CD4-positive, alpha-beta memory T cell (primary cell): Measurements from ENCODE around the gene CBARP. TPM values are rescaled to one million over a fixed set of nuclear protein-coding genes. Genes with fewer than 3 reads are reported as not detected.

Experiments
- CTCF ChIA-PET: fragments of 350-600 bp; sonication (Branson Sonifier 250); formaldehyde crosslinking; loops from one replicate; lab custom pipeline; 2021; ENCODE audit warnings: inconsistent platforms; ENCODE audit not compliant: partially characterized antibody; lab: Charles Lee
- POLR2A ChIA-PET: fragments of 350-600 bp; sonication (Branson Sonifier 250); formaldehyde crosslinking; loops from one replicate; lab custom pipeline; 2021; ENCODE audit not compliant: partially characterized antibody; lab: Charles Lee
- DNase-seq, 5 donors: peaks; one replicate each; pipeline versions ENCODE4 v3.0.0 to v3.0.0-alpha.2; 2020 to 2022; ENCODE audit warnings: mixed read lengths in 1 of 5
- H3K27ac ChIP-seq: one replicate; pipeline ENCODE4 v1.7.0; 2013; ENCODE audit warnings: low read depth, low read length
- H3K27me3 ChIP-seq: 2 replicates; pipeline ENCODE4 v1.7.0; 2013; ENCODE audit warnings: mild to moderate bottlenecking, low read length, moderate library complexity; ENCODE audit not compliant: insufficient read depth
- H3K36me3 ChIP-seq: 2 replicates; pipeline ENCODE4 v1.7.0; 2013; ENCODE audit warnings: mild to moderate bottlenecking, low read length, moderate library complexity; ENCODE audit not compliant: insufficient read depth
- H3K4me1 ChIP-seq: 2 replicates; pipeline ENCODE4 v1.7.0; 2013; ENCODE audit warnings: mild to moderate bottlenecking, low read length, moderate library complexity; ENCODE audit not compliant: insufficient read depth
- H3K4me3 ChIP-seq, 2 donors: one replicate each; pipeline ENCODE4 v1.7.0; 2013; ENCODE audit warnings: low read length in 2 of 2, mild to moderate bottlenecking in 1 of 2
- H3K9me3 ChIP-seq, 2 donors: one replicate each; pipeline ENCODE4 v1.7.0; 2013; ENCODE audit warnings: low read length in 2 of 2, control low read depth in 1 of 2; ENCODE audit not compliant: control insufficient read depth in 1 of 2
- H3K27ac Mint-ChIP-seq, 7 donors: one replicate each; pipeline ENCODE4 v1.8.0; 2020 to 2021; ENCODE audit warnings: mixed read lengths in 7 of 7, mild to moderate bottlenecking in 6 of 7, inconsistent platforms in 3 of 7, moderate library complexity in 3 of 7
- H3K27me3 Mint-ChIP-seq, 2 donors: one replicate each; pipeline ENCODE4 v1.8.0; 2020 to 2021; ENCODE audit warnings: mixed read lengths in 2 of 2
- H3K36me3 Mint-ChIP-seq, 2 donors: one replicate each; pipeline ENCODE4 v1.8.0; 2020 to 2021; ENCODE audit warnings: mixed read lengths in 2 of 2, inconsistent platforms in 1 of 2, mild to moderate bottlenecking in 1 of 2
- H3K4me1 Mint-ChIP-seq, 4 donors: one replicate each; pipeline ENCODE4 v1.8.0; 2020 to 2021; ENCODE audit warnings: mixed read lengths in 4 of 4, mild to moderate bottlenecking in 1 of 4
- H3K4me3 Mint-ChIP-seq, 8 donors: one replicate each; pipeline ENCODE4 v1.8.0; 2020 to 2021; ENCODE audit warnings: mixed read lengths in 8 of 8, mild to moderate bottlenecking in 7 of 8, moderate library complexity in 6 of 8, inconsistent platforms in 3 of 8
- H3K9me3 Mint-ChIP-seq, 8 donors: one replicate each; pipeline ENCODE4 v1.8.0; 2020 to 2021; ENCODE audit warnings: mixed read lengths in 8 of 8, mild to moderate bottlenecking in 5 of 8, inconsistent platforms in 3 of 8, moderate library complexity in 1 of 8
- intact Hi-C: fragments of 100-400 bp; cut with micrococcal nuclease; formaldehyde crosslinking; loops from one replicate; pipeline ENCODE4 v1.15.1; 2023
- polyA plus RNA-seq, 2 donors: library from polyadenylated mRNA; unstranded; fragments of 300-500 nt; fragmentation: Illumina TruSeq; gene quantifications; one replicate each; pipeline ENCODE4 v1.2.3, GENCODE V29; 2021
- total RNA-seq, 2 experiments: library from RNA; stranded (reverse); gene quantifications; one replicate each; pipeline ENCODE4 v1.2.3, GENCODE V29; 2021

CBARP gene
- total and polyA plus RNA-seq, 4 experiments from 2014 or later, result not detected

GRCh38 chr19:1231729-1232637, 5.8 kb downstream of the CBARP start:
- Mint-ChIP-seq H3K27ac (peak overlapping the region in 4 of 7 donors; percentile 13 to 44 (median 32)), H3K27me3 (no peaks in the 10 kb centered on the region), H3K4me1 (peaks cover 0 to 4% (median 0%) of the 10 kb centered on the region in 4 donors), H3K36me3 (no peaks in the 10 kb centered on the region), H3K4me3 (no peak overlapping the region), H3K9me3 (peaks cover 0 to 1% (median 0%) of the 10 kb centered on the region in 8 donors)
- H3K9me3 ChIP-seq, result no peaks in the 10 kb centered on the region
- intact Hi-C loops, result no loop called here
- H3K27me3 ChIP-seq, result no peaks in the 10 kb centered on the region
- H3K4me3 ChIP-seq, result no peak overlapping the region
- H3K4me1 ChIP-seq, result no peaks in the 10 kb centered on the region
- no peaks in the 10 kb centered on the region for H3K36me3 ChIP-seq
- no peak for DNase-seq
- POLR2A ChIA-PET, result interaction anchor here (1.0 kb wide), 1 partner anchor 18 kb away, joined by 3 read pairs; no protein-coding TSS in a partner anchor
- CTCF ChIA-PET, result no interaction called here
- H3K27ac ChIP-seq, result no peak overlapping the region

- H3K27me3 Mint-ChIP-seq, result no peaks in the 10 kb centered on the region
- intact Hi-C loops, result no loop called here
- no peaks in the 10 kb centered on the region for H3K36me3 Mint-ChIP-seq
Measured at GRCh38 chr19:1230783-1231489, 6.9 kb downstream of the CBARP start.

GRCh38 chr19:1229924-1230782, 7.7 kb downstream of the CBARP start:
- no peaks in the 10 kb centered on the region for H3K27me3 Mint-ChIP-seq
- no peaks in the 10 kb centered on the region for H3K4me1 ChIP-seq
- H3K4me3 ChIP-seq, result no peak overlapping the region
- CTCF ChIA-PET, result no interaction called here
- no peak overlapping the region for H3K27ac Mint-ChIP-seq
- H3K9me3 Mint-ChIP-seq, result no peaks in the 10 kb centered on the region
- no peak overlapping the region for H3K4me3 Mint-ChIP-seq
- H3K9me3 ChIP-seq, result no peaks in the 10 kb centered on the region
- no peaks in the 10 kb centered on the region for H3K27me3 ChIP-seq
- peaks cover 0 to 4% (median 0%) of the 10 kb centered on the region in 4 donors for H3K4me1 Mint-ChIP-seq
- no peak for DNase-seq
- POLR2A ChIA-PET, result interaction anchor here (0.9 kb wide), 1 partner anchor 12 kb away, joined by 3 read pairs; the partner anchor contains the start of gene ATP5F1D
- H3K36me3 Mint-ChIP-seq, result peaks cover 0 to 2% of the 10 kb centered on the region in 2 donors
- H3K36me3 ChIP-seq, result no peaks in the 10 kb centered on the region
- no peak overlapping the region for H3K27ac ChIP-seq
- intact Hi-C loops, result no loop called here

More at GRCh38 chr19:1230783-1231489, 6.9 kb downstream of the CBARP start:
- H3K9me3 ChIP-seq, result no peaks in the 10 kb centered on the region
- no peak for DNase-seq
- H3K4me3 Mint-ChIP-seq, result no peak overlapping the region
- ChIA-PET CTCF (no interaction called here), POLR2A (no interaction called here)
- no peaks in the 10 kb centered on the region for H3K36me3 ChIP-seq
- H3K4me3 ChIP-seq, result no peak overlapping the region
- H3K27ac Mint-ChIP-seq, result no peak overlapping the region
- peaks cover 0 to 4% (median 0%) of the 10 kb centered on the region in 4 donors for H3K4me1 Mint-ChIP-seq
- H3K4me1 ChIP-seq, result no peaks in the 10 kb centered on the region
- peaks cover 0 to under 1% (median 0%) of the 10 kb centered on the region in 8 donors for H3K9me3 Mint-ChIP-seq
- H3K27ac ChIP-seq, result no peak overlapping the region
- H3K27me3 ChIP-seq, result no peaks in the 10 kb centered on the region

- DNase-seq, result no peak
- H3K36me3 Mint-ChIP-seq, result peaks cover 0 to 3% of the 10 kb centered on the region in 2 donors
- intact Hi-C loops, result no loop called here
- H3K4me3 Mint-ChIP-seq, result no peak overlapping the region
- H3K9me3 ChIP-seq, result no peaks in the 10 kb centered on the region
- H3K27me3 ChIP-seq, result no peaks in the 10 kb centered on the region
- H3K27ac Mint-ChIP-seq, result no peak overlapping the region
- peaks cover 0 to 4% (median 0%) of the 10 kb centered on the region in 4 donors for H3K4me1 Mint-ChIP-seq
- no peaks in the 10 kb centered on the region for H3K36me3 ChIP-seq
- H3K27me3 Mint-ChIP-seq, result no peaks in the 10 kb centered on the region
- no peaks in the 10 kb centered on the region for H3K4me1 ChIP-seq
- H3K4me3 ChIP-seq, result no peak overlapping the region
- H3K27ac ChIP-seq, result no peak overlapping the region
- POLR2A ChIA-PET, result interaction anchor here (0.9 kb wide), 1 partner anchor 12 kb away, joined by 3 read pairs; the partner anchor contains the start of gene ATP5F1D
- H3K9me3 Mint-ChIP-seq, result no peaks in the 10 kb centered on the region
- CTCF ChIA-PET, result no interaction called here
Measured at GRCh38 chr19:1229056-1229923, 8.5 kb downstream of the CBARP start.

GRCh38 chr19:1228161-1228957, 9.4 kb downstream of the CBARP start:
- Histone ChIP-seq H3K9me3 (no peaks in the 10 kb centered on the region), H3K36me3 (no peaks in the 10 kb centered on the region), H3K4me3 (no peak overlapping the region), H3K27ac (no peak overlapping the region), H3K27me3 (no peaks in the 10 kb centered on the region), H3K4me1 (no peaks in the 10 kb centered on the region)
- ChIA-PET CTCF (no interaction called here), POLR2A (no interaction called here)
- Mint-ChIP-seq H3K27ac (no peak overlapping the region), H3K4me3 (no peak overlapping the region), H3K36me3 (peaks cover 0 to 3% of the 10 kb centered on the region in 2 donors), H3K4me1 (peaks cover 0 to 4% (median 0%) of the 10 kb centered on the region in 4 donors), H3K9me3 (no peaks in the 10 kb centered on the region), H3K27me3 (no peaks in the 10 kb centered on the region)
- intact Hi-C loops, result no loop called here
- no peak for DNase-seq
